A549 (cell line): Measurements from ENCODE around the gene AQP7. TPM values are rescaled to one million over a fixed set of nuclear protein-coding genes. Genes with fewer than 3 reads are reported as not detected.

ENCODE experiments used
- ATAC-seq, 2 experiments: fragments of 200-7000 bp in 1 of 2; fragments of >200 bp in 1 of 2; cut with Nextera tagmentation in 1 of 2; cut with Tn5 transposase in 1 of 2; 3 replicates each; pipeline versions ENCODE4 v1.8.0 to v1.9.1; 2018 to 2020; ENCODE audit warnings: mild to moderate bottlenecking in 1 of 2, moderate library complexity in 1 of 2
- CTCF ChIA-PET: fragments of 300-600 bp; sonication (Branson Sonifier 250); formaldehyde crosslinking; extraction: SDS; loops from one replicate; lab custom pipeline; 2021; ENCODE audit warnings: antibody characterized with exemption, inconsistent platforms; lab: Yijun Ruan, JAX
- POLR2A ChIA-PET: fragments of 350-600 bp; formaldehyde crosslinking; extraction: SDS; loops from one replicate; lab custom pipeline; 2021; ENCODE audit warnings: antibody characterized with exemption, inconsistent platforms; lab: Yijun Ruan, JAX
- DNase-seq, 2 experiments: peaks; one replicate each; pipeline versions ENCODE4 v3.0.0 to v3.0.0-alpha.2; 2011 to 2016; ENCODE audit warnings: low read depth in 1 of 2, low spot score in 1 of 2
- FAIRE-seq: peaks from 2 replicates; lab custom pipeline; 2011; peaks lifted over from hg19 to GRCh38; lab: Jason Lieb, UNC
- H3K27ac ChIP-seq, 2 experiments: fragments of >200 bp; sonication (Bioruptor Twin); formaldehyde crosslinking; 3 replicates each; pipeline ENCODE4 v1.5.1; 2016 to 2017
- H3K4me1 ChIP-seq: fragments of >200 bp; sonication (Bioruptor Twin); formaldehyde crosslinking; 3 replicates; pipeline ENCODE4 v1.6.1; 2016
- H3K4me2 ChIP-seq: fragments of >200 bp; sonication (Bioruptor Twin); formaldehyde crosslinking; 3 replicates; pipeline ENCODE4 v1.6.1; 2016
- H3K4me3 ChIP-seq: fragments of >200 bp; sonication (Bioruptor Twin); formaldehyde crosslinking; 3 replicates; pipeline ENCODE4 v1.5.1; 2016
- H3K9me3 ChIP-seq: fragments of >200 bp; sonication (Bioruptor Twin); formaldehyde crosslinking; 3 replicates; pipeline ENCODE4 v1.6.1; 2016
- CTCF ChIP-seq: fragments of >200 bp; sonication (Bioruptor Twin); formaldehyde crosslinking; IDR thresholded peaks from 3 replicates; pipeline ENCODE4 v1.5.1; 2016
- ELK1 ChIP-seq: fragments of 150-350 bp; IDR thresholded peaks from 2 replicates; pipeline ENCODE4 v1.6.1; 2014; ENCODE audit warnings: low read depth, mild to moderate bottlenecking, low read length
- HES2 ChIP-seq: fragments of >200 bp; sonication (Bioruptor Twin); formaldehyde crosslinking; IDR thresholded peaks from 2 replicates; pipeline ENCODE4 v1.6.1; 2016
- HOXA7 ChIP-seq: fragments of 250-450 bp; sonication (Bioruptor Pico); IDR thresholded peaks from 2 replicates; pipeline ENCODE4 v1.5.0; 2020; ENCODE audit warnings: mild to moderate bottlenecking, moderate library complexity
- HOXB5 ChIP-seq: fragments of 250-450 bp; sonication (Bioruptor Pico); IDR thresholded peaks from 2 replicates; pipeline ENCODE4 v1.5.0; 2020; ENCODE audit warnings: mild to moderate bottlenecking, moderate library complexity
- JUN ChIP-seq, 2 experiments: fragments of >200 bp; sonication (Bioruptor Twin); formaldehyde crosslinking; IDR thresholded peaks; 2 replicates in 1 of 2; 3 replicates in 1 of 2; pipeline ENCODE4 v1.6.1; 2016 to 2017
- MYC ChIP-seq: IDR thresholded peaks from 2 replicates; pipeline ENCODE4 v1.6.1; 2012; ENCODE audit warnings: mild to moderate bottlenecking, inconsistent platforms, low read length, improper control_type of control experiment, borderline replicate concordance
- NR3C1 ChIP-seq: fragments of >200 bp; sonication (Bioruptor Twin); formaldehyde crosslinking; IDR thresholded peaks from 3 replicates; pipeline ENCODE4 v1.6.1; 2017
- PBX3 ChIP-seq: IDR thresholded peaks from 2 replicates; pipeline ENCODE4 v1.6.1; 2012
- POLR2A ChIP-seq: IDR thresholded peaks from 2 replicates; pipeline ENCODE4 v1.6.1; 2012; ENCODE audit warnings: mild to moderate bottlenecking, low read length
- POLR2AphosphoS2 ChIP-seq: conservative IDR thresholded peaks from 2 replicates; pipeline ENCODE4 v1.6.1; 2012; ENCODE audit warnings: low read length, improper control_type of control experiment, inconsistent platforms
- RARB ChIP-seq: fragments of 250-450 bp; sonication (Bioruptor Pico); IDR thresholded peaks from 2 replicates; pipeline ENCODE4 v1.8.0; 2021; ENCODE audit warnings: mild to moderate bottlenecking, moderate library complexity
- RCOR1 ChIP-seq: fragments of 150-350 bp; IDR thresholded peaks from 2 replicates; pipeline ENCODE4 v1.6.1; 2014; ENCODE audit warnings: antibody characterized with exemption, low read length, low read depth
- SREBF2 ChIP-seq: fragments of 450-650 bp; IDR thresholded peaks from 2 replicates; pipeline ENCODE4 v1.6.1; 2014; ENCODE audit warnings: mild to moderate bottlenecking, moderate library complexity
- ZC3H11A ChIP-seq: fragments of 450-650 bp; IDR thresholded peaks from 2 replicates; pipeline ENCODE4 v1.6.1; 2014; ENCODE audit warnings: antibody characterized with exemption, mild to moderate bottlenecking
- ZFP36 ChIP-seq: fragments of 450-650 bp; IDR thresholded peaks from 2 replicates; pipeline ENCODE4 v1.6.1; 2014; ENCODE audit warnings: borderline replicate concordance; ENCODE audit not compliant: partially characterized antibody
- ZSCAN20 ChIP-seq: fragments of 250-450 bp; sonication (Bioruptor Pico); IDR thresholded peaks from 2 replicates; pipeline ENCODE4 v1.8.0; 2022; ENCODE audit warnings: mild to moderate bottlenecking, moderate library complexity
- WGBS: methylation state at CpG from one replicate; pipeline ENCODE4 v1.1.6; 2017; ENCODE audit errors: missing lambda C conversion rate; 5-methylcytosine and 5-hydroxymethylcytosine counted together
- polyA plus RNA-seq, 4 experiments: library from polyadenylated mRNA; depleted of rRNA in 3 of 4; stranded (reverse); fragments of >200 nt; fragmentation: RNase III in 1 of 4; extraction: RNeasy Plus Mini Kit Qiagen cat#74134 plus additional on column Dnase treatment in 1 of 4; gene quantifications; 2 replicates in 3 of 4; 3 replicates in 1 of 4; pipeline ENCODE4 v1.2.3, GENCODE V29; 2011 to 2017

Gene AQP7
- polyA plus RNA-seq, 2 of the 4 experiments (the other 2 are of a cell fraction), result 0.61 to 1.1 TPM

- WGBS, result 85% methylated on average over 9 of the region's 9 CpGs
- TF ChIP-seq HOXB5 (CRISPR knock-in tag) (no peak), PBX3 (no peak), CTCF (no peak), POLR2AphosphoS2 (no peak), SREBF2 (no peak), ZSCAN20 (CRISPR knock-in tag) (no peak), RCOR1 (no peak), POLR2A (no peak), ZFP36 (no peak), NR3C1 (no peak), HOXA7 (no peak), HES2 (no peak), MYC (no peak), JUN (IDR thresholded peaks at IDR 0.05) (no peak)
- CTCF ChIA-PET, result interaction anchor here (0.7 to 10.5 kb wide), 2 partner anchors 33 to 88 kb away, joined by 3 to 147 read pairs; no protein-coding TSS in a partner anchor
- POLR2A ChIA-PET, result no interaction called here
- DNase-seq (no peak), FAIRE-seq (no peak), ATAC-seq (no peak)
- no peak overlapping the region for H3K4me2 ChIP-seq
- H3K9me3 ChIP-seq, result no peaks in the 10 kb centered on the region
- peak overlapping the region in 1 of 2 experiments; percentile 9; a peak in 1 of 6 replicates for H3K27ac ChIP-seq
- H3K4me3 ChIP-seq, result no peak overlapping the region
- H3K4me1 ChIP-seq, result peaks cover 14% of the 10 kb centered on the region; the same call in 1 of the 3 replicates
Measured at GRCh38 chr9:33378121-33378795, 24.1 kb downstream of the AQP7 start.

- CTCF ChIA-PET, result interaction anchor here (0.8 to 10.5 kb wide), 7 partner anchors 11 to 89 kb away, joined by 3 to 147 read pairs (median 24); no protein-coding TSS in a partner anchor
Measured at GRCh38 chr9:33377089-33377715, 25.2 kb downstream of the AQP7 start.

More at GRCh38 chr9:33377089-33377715, 25.2 kb downstream of the AQP7 start:
- 87% methylated on average over 12 of the region's 12 CpGs for WGBS
- H3K9me3 ChIP-seq, result no peaks in the 10 kb centered on the region
- peaks cover 12% of the 10 kb centered on the region; the same call in 1 of the 3 replicates for H3K4me1 ChIP-seq
- H3K4me3 ChIP-seq, result no peak overlapping the region
- no peak for FAIRE-seq
- POLR2A ChIA-PET, result no interaction called here
- H3K27ac ChIP-seq, result 0 out of 6 replicates have a peak overlapping the region, but pooled peaks of 1 of the 2 experiments have one; percentile 5
- no peak for ATAC-seq
- no peak for DNase-seq
- no peak overlapping the region for H3K4me2 ChIP-seq
- TF ChIP-seq SREBF2 (no peak), RARB (CRISPR knock-in tag) (no peak), ZC3H11A (no peak), ELK1 (no peak), PBX3 (no peak)
